Osteoblast (primary cell): ENCODE results near the gene GCN1. TPM values are rescaled to one million over a fixed set of nuclear protein-coding genes. Genes with fewer than 3 reads are reported as not detected.

Experiments used
- DNase-seq: peaks from one replicate; pipeline ENCODE4 v3.0.0; 2011; ENCODE audit warnings: low spot score, mixed read lengths; ENCODE audit not compliant: insufficient read length; ENCODE audit errors: missing footprints
- H2AFZ ChIP-seq: 2 replicates; pipeline ENCODE4 v1.6.0; 2011; ENCODE audit warnings: mild to moderate bottlenecking, low read length
- H3K27ac ChIP-seq: 2 replicates; pipeline ENCODE4 v1.5.1; 2011; ENCODE audit warnings: mild to moderate bottlenecking, low read depth, low read length, moderate library complexity
- H3K27me3 ChIP-seq: 2 replicates; pipeline ENCODE4 v1.6.0; 2012; ENCODE audit warnings: mild to moderate bottlenecking, control low read depth, inconsistent platforms, low read length, moderate library complexity; ENCODE audit not compliant: insufficient read depth
- H3K36me3 ChIP-seq: 2 replicates; pipeline ENCODE4 v1.5.1; 2011; ENCODE audit warnings: mild to moderate bottlenecking, low read length, control low read depth, moderate library complexity; ENCODE audit not compliant: insufficient read depth
- H3K4me1 ChIP-seq: 2 replicates; pipeline ENCODE4 v1.5.1; 2011; ENCODE audit warnings: mild to moderate bottlenecking, low read length, control low read depth, moderate library complexity; ENCODE audit not compliant: insufficient read depth
- H3K4me2 ChIP-seq: 2 replicates; pipeline ENCODE4 v1.6.0; 2011; ENCODE audit warnings: mild to moderate bottlenecking, low read length; ENCODE audit not compliant: insufficient read depth
- H3K4me3 ChIP-seq: fragments of 200-600 bp; sonication (generic); 3 replicates; pipeline ENCODE4 v1.5.1; 2012; ENCODE audit warnings: mild to moderate bottlenecking, low read length, inconsistent platforms; ENCODE audit not compliant: insufficient read depth
- H3K79me2 ChIP-seq: 2 replicates; pipeline ENCODE4 v1.6.0; 2012; ENCODE audit warnings: mild to moderate bottlenecking, low read length, control low read depth, inconsistent platforms; ENCODE audit not compliant: insufficient read depth
- H3K9me3 ChIP-seq: 2 replicates; pipeline ENCODE4 v1.5.1; 2011; ENCODE audit warnings: low read depth, low read length, control low read depth
- H4K20me1 ChIP-seq: 2 replicates; pipeline ENCODE4 v1.6.0; 2012; ENCODE audit warnings: mild to moderate bottlenecking, low read length, control low read depth; ENCODE audit not compliant: insufficient read depth
- total RNA-seq: library from RNA; depleted of rRNA; stranded (reverse); fragments of >200 nt; gene quantifications from 2 replicates; pipeline ENCODE4 v1.2.3, GENCODE V29; 2012
- TF ChIP-seq, protein P1 (sequence below): IDR thresholded peaks from 2 replicates; pipeline ENCODE4 v1.5.1; 2011; ENCODE audit warnings: mild to moderate bottlenecking, low read depth, low read length, moderate library complexity; ENCODE audit errors: extremely low read depth

Gene GCN1
- total RNA-seq, 1 donor, result 103 TPM

DNA sequence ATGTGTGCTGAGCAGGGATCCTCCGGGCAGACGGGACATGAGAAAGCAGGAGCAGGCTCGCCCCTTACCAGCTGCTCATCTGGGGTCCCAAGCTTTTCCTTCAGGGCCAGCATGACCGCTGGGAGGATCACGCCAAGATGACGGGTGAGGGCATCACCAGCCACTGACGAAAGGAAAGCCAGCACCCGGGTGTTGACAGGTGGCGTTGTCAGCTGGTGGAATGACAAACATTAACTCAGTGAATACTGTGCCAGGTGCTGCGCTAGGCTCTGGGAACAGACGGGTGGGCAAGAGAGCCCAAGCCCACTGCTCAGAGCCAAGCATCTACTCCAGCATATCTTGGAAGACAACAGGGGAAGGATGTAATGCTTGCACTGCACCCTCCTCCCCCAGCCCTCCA is 56.7 kb downstream of the GCN1 start:
- no peaks in the 10 kb centered on the region for H3K9me3 ChIP-seq
- TF ChIP-seq, protein P1, sequence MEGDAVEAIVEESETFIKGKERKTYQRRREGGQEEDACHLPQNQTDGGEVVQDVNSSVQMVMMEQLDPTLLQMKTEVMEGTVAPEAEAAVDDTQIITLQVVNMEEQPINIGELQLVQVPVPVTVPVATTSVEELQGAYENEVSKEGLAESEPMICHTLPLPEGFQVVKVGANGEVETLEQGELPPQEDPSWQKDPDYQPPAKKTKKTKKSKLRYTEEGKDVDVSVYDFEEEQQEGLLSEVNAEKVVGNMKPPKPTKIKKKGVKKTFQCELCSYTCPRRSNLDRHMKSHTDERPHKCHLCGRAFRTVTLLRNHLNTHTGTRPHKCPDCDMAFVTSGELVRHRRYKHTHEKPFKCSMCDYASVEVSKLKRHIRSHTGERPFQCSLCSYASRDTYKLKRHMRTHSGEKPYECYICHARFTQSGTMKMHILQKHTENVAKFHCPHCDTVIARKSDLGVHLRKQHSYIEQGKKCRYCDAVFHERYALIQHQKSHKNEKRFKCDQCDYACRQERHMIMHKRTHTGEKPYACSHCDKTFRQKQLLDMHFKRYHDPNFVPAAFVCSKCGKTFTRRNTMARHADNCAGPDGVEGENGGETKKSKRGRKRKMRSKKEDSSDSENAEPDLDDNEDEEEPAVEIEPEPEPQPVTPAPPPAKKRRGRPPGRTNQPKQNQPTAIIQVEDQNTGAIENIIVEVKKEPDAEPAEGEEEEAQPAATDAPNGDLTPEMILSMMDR, result no peak
- no peak overlapping the region for H2AFZ ChIP-seq
- H3K27me3 ChIP-seq, result no peaks in the 10 kb centered on the region
- H4K20me1 ChIP-seq, result peaks cover 10% of the 10 kb centered on the region
- no peak overlapping the region for H3K4me3 ChIP-seq
- H3K4me2 ChIP-seq, result no peak overlapping the region
- H3K27ac ChIP-seq, result no peak overlapping the region
- peaks cover 5% of the 10 kb centered on the region for H3K79me2 ChIP-seq
- no peaks in the 10 kb centered on the region for H3K4me1 ChIP-seq
- peaks cover 90% of the 10 kb centered on the region for H3K36me3 ChIP-seq
- DNase-seq, result no peak

DNA sequence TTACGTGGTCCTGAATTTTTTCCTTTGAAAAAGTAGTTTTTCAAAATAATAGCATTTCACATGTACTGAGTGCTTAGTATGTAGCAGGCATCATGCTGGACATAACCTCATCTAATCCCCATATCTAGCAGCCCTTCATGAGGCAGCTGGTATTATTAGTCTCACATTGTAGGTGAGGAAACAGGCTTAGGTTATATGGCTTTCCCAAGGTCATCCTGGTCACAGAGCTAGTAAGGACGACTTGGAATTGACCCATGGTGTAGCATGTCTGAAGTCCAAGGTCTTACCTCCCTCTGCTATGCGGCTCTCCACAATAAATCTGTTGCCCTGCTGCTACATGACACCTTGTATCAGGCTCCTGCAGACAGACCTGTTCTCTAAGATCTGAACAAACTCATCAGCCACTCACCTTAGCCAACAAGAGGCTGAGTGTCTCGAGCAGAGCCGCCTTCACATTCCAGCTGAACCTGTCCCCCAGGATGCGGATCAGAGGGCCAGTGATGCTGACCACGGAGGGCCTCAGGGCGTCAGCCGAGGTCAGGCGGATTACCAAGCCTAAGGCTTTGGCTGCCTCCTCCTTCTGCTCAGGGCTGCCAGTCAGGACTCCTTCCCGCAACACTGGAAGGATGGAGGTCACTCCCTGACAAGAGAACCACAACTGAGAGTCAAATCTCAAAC is 58.3 kb downstream of the GCN1 start:
- H3K4me2 ChIP-seq, result no peak overlapping the region
- no peaks in the 10 kb centered on the region for H3K4me1 ChIP-seq
- H3K9me3 ChIP-seq, result no peaks in the 10 kb centered on the region
- DNase-seq, result peak; percentile 46
- H3K36me3 ChIP-seq, result peaks cover 89% of the 10 kb centered on the region
- H2AFZ ChIP-seq, result no peak overlapping the region
- H3K4me3 ChIP-seq, result no peak overlapping the region
- TF ChIP-seq, protein P1, result no peak
- H3K79me2 ChIP-seq, result peaks cover 3% of the 10 kb centered on the region
- no peak overlapping the region for H3K27ac ChIP-seq
- H3K27me3 ChIP-seq, result no peaks in the 10 kb centered on the region
- peaks cover 12% of the 10 kb centered on the region for H4K20me1 ChIP-seq

DNA sequence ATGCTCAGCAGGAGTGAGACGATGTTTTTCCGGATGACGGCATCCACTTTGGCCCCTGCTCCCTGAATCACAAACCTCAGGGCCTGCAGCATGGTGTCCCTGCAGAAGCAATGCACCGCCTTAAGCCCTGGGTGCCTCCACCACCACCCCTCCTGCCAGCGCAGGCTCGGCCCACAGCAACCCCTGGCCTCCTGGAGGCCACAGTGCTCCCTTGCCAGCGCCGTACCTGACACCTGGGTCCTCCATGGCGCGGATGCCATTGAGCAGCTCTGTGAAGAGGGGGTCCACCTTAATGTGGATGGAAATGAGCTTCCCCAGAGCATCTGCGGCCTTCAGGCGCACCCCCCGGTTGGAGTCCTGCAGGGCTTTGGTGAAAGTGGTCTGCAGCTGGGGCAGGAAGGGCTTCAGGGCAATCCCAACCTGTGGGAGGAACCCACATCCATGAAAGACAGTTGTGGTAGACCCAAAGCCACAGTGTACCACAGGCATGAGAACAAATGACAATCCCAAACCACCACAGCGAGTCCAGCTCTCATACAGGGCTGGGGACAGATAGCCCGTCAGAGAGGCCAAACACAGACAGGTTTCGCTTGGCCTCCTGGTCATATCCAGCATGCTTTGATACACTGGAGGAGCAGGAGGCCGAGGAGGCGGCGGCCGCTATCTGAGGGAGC is 60.1 kb downstream of the GCN1 start:
- H3K36me3 ChIP-seq, result peaks cover 90% of the 10 kb centered on the region
- no peak overlapping the region for H2AFZ ChIP-seq
- H3K9me3 ChIP-seq, result no peaks in the 10 kb centered on the region
- H3K79me2 ChIP-seq, result no peaks in the 10 kb centered on the region
- DNase-seq, result peak; percentile 66
- no peaks in the 10 kb centered on the region for H3K27me3 ChIP-seq
- no peaks in the 10 kb centered on the region for H3K4me1 ChIP-seq
- TF ChIP-seq, protein P1, result no peak
- no peak overlapping the region for H3K4me2 ChIP-seq
- no peak overlapping the region for H3K4me3 ChIP-seq
- H4K20me1 ChIP-seq, result peaks cover 12% of the 10 kb centered on the region
- no peak overlapping the region for H3K27ac ChIP-seq

DNA sequence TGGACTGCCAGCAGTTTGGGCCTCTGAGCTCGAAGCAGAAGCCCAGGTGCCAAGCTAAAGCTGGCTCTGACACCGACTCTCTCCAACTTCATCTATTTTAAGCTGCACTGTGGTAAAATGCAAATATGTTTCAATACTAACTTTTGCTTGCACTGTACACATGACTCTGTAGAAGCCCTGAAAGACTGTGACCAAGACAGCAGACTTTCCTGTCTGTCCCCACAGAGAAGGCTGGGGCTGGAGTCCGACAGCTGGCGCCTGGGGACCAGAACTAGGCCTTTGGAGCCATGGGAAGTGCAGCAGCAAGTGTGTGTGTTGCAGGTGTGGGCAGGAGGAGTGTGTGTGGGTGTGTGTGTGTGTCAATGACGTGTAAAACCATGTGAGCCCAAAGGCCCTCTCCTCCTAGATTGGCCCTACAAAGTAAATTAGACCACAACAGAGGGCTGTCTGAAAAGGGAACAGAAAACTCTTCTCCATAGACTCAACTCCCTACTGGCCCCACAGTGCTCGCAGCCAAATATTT is 61.6 kb downstream of the GCN1 start:
- no peaks in the 10 kb centered on the region for H3K79me2 ChIP-seq
- H3K27me3 ChIP-seq, result no peaks in the 10 kb centered on the region
- no peaks in the 10 kb centered on the region for H3K4me1 ChIP-seq
- H3K4me3 ChIP-seq, result no peak overlapping the region
- TF ChIP-seq, protein P1, result no peak
- peak; percentile 41 for DNase-seq
- no peak overlapping the region for H2AFZ ChIP-seq
- peaks cover 96% of the 10 kb centered on the region for H3K36me3 ChIP-seq
- peaks cover 10% of the 10 kb centered on the region for H4K20me1 ChIP-seq
- H3K4me2 ChIP-seq, result no peak overlapping the region
- H3K27ac ChIP-seq, result no peak overlapping the region
- H3K9me3 ChIP-seq, result no peaks in the 10 kb centered on the region
